ENCODE measurements around the gene UBE4B.

The UBE4B gene

DNA sequence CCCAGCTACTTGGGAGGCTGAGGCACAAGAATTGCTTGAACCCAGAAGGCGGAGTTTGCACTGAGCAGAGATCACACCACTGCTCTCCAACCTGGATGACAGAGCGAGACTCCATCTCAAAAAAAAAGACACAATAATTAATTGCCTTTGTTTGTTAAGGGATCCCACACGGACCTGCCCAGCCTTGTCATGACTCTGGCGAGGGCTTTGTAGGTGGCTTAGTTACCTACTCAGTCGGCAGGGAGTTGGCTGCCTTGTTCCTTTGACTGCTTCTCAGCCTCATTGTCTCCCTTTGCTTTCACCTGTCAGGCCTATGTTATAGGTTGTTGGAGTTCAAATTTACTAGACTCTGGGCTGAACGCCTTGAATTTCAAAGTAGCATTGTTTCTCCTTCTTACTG is 82.0 kb downstream of the UBE4B start:
- no peak for DNase-seq (ENCODE audit: low read depth in 2 of 2)

DNA sequence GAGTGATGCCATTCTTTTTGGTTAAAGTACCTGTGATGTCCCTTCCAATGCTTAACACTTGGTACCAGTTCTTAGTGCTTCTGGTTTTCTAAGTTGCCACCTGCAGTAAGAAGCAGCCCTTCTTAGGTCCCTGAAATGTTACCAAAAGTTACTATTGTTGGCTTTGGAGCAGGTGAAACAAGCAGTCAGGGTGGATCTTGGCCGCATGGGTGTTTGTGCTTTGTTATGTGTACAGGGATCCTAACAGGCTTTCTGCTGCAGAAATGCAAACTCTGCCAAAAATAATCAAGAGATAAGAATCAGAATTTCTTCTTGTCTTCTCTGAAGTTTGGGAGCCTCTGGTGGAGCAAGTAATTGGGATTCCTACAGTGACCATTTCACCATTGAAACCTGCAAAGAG is 84.4 kb downstream of the UBE4B start:
- DNase-seq (ENCODE audit: low read depth in 2 of 2), result no peak

DNA sequence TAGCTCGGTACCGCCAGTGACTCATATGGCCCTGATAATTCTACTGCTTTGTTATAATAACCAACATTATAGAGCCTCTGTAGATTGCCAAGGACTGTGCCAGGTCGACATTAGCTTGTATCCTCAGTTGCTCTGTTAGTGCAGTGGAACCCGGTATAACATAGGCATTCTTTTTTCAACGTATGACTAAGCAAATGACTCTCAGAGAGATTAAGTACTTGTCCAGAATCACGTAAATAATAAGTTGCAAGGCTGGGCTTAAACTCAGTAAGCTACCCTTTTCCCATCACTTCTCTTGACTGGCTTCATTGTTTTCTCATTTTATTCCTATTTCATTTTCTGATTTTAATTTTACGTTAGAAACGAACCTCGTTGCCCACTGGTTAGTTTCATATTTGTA is 85.1 kb downstream of the UBE4B start:
- no peak for DNase-seq (ENCODE audit: low read depth in 2 of 2)

DNA sequence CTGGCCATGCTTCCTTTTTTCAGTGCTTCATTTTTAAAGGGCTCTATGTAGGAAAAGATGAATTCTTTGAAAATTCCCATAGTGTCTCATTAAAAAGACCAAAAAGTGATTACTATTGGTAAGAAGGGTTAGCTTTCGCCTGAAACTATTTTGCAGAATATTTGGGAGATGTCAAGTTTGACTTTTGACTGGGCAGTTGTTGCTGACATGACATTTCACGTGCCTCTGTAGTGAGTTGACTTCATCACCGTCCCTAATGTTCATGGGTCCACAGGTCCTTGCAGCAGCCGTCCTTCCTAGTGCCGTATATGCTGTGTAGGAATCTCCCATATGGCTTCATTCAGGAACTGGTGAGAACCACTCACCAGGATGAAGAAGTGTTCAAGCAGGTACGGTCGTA is 88.9 kb downstream of the UBE4B start:
- DNase-seq (ENCODE audit: low read depth in 2 of 2), result no peak

DNA sequence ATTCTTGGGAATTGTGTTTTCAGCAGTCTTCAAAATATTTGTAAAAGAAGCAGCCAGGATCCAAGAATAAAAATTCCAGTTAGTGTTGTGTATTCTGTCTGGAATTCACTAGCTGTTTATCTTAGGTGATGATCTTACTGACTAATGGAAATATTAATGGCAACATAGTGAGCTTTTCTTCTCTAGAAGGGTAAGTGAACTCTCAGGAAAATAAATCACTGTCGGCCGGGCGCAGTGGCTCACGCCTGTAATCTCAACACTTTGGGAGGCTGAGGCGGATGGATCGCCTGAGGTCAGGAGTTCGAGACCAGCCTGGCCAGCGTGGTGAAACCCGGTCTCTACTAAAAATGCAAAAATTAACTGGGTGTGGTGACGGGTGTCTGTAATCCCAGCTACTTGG is 90.2 kb downstream of the UBE4B start:
- DNase-seq (ENCODE audit: low read depth in 2 of 2), result no peak

DNA sequence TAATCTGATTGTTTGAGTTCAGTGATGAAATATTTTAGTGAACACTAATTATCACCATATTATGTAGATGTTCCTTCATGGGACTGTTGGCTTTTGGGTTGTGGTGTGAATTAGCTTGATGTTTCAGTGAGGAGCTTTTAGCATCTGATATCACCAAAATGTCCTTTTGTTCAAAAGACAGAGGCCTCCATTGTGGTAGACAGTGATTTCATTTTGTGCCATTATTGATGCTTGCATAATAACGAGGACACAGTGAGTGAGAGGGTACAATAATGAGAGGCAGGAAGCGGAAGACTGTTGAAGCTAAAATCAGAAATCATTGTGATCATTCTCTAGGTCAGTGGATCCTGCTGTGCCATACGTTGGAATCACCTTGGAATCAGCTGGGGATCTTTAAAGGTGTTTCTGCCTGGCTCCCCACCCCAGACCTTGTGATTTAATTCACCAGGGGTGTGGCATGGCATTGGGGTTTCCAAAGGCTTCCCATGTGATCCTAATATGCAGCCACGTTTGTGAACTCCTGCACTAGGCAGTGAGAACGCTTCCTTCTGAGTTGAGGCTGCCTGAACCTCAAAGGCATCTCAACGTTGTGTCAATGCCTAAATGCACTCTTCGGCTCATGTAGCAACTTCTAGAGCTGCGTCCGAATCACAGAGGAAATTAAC is 95.5 kb downstream of the UBE4B start:
- DNase-seq (ENCODE audit: low read depth in 2 of 2), result no peak

DNA sequence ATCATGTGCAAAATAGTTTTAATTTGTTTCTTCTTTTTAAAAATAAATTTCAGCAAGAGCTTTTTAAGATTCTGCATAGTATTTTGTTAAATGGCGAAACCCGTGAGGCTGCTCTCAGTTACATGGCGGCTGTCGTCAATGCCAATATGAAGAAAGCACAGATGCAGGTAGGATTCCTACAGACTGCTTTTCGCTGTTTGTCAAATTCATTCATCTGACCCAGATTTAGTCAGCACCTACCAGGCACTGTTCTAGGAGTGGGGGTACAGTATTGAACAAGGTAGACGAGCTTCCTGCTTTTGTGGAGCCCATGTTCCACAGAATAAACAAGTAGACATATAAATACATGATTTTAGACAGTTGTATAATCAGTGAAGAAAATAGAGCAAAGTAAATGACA is 99.6 kb downstream of the UBE4B start:
- DNase-seq (ENCODE audit: low read depth in 2 of 2), result no peak

DNA sequence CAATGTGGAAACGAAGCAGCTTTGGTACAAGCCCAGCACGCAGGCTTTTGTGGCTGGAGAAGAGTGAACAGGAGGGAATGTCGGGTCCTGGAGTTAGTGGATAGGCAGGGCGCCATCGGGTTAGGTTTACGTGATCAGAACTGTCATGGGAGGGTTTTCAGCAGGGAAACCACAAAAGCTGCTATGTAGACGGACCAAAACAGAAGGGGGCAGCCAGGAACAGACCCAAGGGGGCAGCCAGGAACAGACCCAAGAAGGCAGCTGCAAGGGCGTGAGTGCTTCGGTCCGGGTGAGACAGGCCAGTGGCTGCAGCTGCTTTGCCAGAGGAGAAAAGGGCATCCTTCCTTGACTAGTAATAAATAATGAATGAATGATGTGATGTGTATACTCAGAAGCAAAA is 100.1 kb downstream of the UBE4B start:
- DNase-seq (ENCODE audit: low read depth in 2 of 2), result no peak

DNA sequence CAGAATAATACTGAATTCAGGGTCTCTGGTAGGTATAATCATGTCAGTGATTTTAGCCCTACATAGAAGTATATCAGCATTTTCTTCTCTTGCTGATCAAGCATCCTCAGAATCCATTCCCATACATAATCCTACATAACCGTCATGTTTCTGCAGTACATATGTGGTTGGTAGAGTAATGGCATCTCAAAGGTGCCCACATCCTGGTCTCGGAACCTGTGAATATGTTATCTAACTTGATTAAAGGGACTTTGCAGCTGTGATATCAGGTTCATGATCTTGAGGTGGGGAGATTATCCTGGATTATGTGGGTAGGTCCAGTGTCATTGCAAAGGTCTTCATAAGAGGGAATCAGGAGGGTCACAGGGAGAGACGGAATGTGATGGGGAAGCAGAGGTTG is 108.2 kb downstream of the UBE4B start:
- DNase-seq (ENCODE audit: low read depth in 2 of 2), result no peak

DNA sequence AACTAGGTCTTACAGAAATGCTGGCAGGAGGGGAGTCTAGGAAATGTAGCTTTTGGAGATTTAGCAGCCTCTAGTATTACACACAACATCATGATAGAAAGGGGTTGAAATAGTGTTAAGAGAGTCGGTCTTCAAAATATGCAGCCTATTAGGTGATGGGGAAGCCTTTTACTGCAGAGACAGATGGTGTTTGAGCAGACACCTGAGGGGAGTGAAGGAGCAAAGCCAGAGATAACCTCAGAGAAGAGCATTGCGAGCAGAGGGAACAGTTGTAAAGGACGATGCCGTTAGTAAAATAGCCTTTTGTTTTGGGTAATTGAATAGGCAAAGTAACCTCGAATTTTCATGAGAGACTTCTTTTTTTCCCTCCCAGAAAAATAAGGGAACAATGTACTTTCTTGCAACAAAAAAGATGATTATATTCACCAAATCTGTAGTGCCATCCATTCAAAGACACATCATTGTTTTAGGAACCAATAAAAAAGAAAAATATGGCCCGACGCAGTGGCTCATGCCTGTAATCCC is 111.3 kb downstream of the UBE4B start:
- no peak for DNase-seq (ENCODE audit: low read depth in 2 of 2)

DNA sequence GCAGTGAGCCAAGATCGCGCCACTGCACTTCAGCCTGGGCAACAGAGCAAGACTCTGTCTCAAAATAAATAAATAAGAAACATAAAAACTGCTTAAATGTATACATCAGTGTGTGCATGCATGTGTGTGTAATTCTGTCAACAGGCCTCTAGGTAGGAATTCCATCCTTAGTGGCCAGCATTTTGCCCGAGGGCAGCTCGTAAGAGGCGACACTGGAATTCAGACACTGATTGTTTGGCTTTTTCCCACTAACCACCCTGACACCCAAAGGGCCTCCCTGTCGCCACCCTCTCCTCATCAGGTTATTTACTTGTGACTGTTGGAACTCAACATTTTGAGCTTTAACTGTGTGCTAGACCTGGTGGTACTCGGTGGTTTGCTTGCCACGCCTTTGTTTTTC is 113.6 kb downstream of the UBE4B start:
- no peak for DNase-seq (ENCODE audit: low read depth in 2 of 2)

DNA sequence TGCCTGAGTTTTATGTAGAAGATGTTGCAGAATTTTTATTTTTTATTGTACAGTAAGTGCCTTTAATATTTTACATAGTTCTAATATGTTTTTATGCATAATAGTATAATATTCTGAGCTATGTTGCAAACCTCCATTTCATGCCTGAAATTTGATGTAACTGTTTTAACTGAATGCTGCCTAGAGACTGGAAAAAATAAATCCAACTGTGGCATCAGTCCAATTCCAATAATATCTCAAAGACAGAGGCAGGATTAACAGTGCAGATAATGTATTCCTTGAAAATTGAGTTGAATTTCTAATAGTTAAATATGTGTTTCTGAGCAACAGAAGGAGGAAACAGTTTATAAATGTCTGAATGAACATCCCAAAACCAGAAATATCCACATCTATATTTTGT is 116.5 kb downstream of the UBE4B start:
- DNase-seq (ENCODE audit: low read depth in 2 of 2), result no peak

DNA sequence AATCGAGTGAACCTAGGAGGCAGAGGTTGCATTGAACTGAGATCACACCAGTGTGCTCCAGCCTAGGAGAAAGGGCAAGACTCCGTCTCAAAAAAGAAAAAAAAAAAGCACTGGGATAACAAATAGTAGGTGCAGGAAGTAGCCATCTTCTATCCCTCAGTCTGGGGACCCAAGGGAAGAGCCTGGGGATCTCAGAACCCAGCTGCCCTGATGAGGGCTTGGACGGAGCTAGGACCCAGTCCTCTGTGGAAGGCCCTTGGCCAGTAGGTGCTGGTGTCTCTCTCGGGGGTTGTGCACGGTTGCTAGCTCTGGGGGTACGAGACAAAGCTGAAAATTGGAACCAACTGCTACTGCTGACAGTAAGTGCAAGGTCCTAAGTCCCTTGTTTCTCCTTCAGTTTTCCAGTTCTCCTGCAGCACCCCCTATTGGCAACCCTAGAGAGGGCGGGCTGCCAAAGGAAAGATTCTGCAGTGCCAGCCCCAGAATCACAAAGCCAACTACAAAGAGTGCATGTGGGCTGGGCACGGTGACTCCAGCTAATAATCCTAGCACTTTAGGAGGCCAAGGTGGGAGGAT is 120.0 kb downstream of the UBE4B start:
- no peak for DNase-seq (ENCODE audit: low read depth in 2 of 2)

DNA sequence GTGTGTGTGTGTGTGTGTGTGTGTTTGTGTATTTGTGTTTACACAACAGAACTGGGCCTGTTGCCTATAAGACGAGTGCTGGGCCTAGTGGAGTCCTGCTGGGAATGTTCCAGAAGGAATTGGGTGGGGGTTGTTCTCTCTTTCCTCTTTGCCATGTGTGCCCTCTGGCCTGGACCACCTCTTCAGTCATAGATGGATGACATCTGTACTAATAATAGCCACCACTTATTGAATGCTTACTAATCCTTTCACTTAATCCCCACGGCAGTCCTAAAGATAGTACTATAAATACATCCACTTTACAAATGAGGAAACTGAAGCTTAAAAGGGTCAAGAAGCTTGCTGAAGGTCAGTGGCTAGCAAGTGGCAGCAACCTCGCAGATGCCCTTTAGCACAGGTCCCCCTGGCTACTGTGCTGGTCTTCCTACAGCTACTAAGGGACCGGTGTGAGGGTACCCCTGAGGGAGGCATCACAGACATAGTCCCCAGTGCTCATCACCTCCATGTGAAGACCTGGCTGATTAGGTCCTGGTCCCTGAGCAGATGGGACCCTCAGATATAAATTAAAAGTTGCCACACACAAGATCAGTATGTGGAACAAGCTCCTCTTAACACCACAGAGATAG is 122.4 kb downstream of the UBE4B start:
- DNase-seq (ENCODE audit: low read depth in 2 of 2), result no peak

DNA sequence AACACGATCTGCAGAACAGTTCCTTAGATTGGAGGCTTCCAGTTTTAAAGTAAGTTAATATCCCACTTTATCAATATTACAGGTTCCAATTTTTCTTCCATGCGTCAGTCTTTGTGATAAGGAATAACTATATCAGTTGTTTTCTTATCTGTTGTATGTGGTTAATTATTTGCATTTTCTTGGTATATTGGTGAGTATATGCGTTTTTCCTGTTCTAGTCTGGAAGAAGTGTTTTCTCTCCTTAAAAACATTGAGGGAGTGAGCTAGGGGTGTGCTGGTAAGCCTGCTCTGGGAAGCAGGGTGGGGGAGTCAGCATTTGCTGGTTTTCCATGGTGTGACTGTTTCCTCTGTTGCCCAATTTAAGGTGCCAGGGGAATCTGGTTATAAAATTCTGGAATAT is 127.4 kb downstream of the UBE4B start:
- DNase-seq (ENCODE audit: low read depth in 2 of 2), result no peak

DNA sequence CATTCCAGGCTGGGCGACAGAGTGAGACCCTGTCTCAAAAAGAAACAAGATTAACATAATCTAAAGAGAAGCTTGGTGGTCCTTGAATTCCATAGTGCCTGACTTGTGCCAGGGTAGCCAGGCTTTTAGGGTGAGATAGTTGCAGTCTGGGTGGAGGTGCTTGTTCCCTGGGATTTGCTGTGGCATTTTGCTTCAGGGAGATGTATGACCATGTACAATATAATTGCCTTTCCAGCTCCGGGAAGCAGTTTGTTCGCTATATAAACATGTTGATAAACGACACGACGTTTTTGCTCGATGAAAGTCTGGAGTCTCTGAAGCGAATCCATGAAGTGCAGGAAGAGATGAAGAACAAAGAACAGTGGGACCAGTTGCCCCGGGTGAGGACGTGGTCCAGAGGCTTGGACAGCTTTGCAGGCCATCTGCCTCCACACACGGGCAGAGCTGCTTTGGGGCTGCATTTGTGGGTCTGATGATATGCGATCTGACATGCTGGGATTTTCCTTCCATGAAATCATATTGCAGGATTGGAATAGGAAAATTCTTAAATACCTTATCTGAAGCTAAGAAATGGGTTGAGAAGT is 128.2 kb downstream of the UBE4B start:
- no peak for DNase-seq (ENCODE audit: low read depth in 2 of 2)

DNA sequence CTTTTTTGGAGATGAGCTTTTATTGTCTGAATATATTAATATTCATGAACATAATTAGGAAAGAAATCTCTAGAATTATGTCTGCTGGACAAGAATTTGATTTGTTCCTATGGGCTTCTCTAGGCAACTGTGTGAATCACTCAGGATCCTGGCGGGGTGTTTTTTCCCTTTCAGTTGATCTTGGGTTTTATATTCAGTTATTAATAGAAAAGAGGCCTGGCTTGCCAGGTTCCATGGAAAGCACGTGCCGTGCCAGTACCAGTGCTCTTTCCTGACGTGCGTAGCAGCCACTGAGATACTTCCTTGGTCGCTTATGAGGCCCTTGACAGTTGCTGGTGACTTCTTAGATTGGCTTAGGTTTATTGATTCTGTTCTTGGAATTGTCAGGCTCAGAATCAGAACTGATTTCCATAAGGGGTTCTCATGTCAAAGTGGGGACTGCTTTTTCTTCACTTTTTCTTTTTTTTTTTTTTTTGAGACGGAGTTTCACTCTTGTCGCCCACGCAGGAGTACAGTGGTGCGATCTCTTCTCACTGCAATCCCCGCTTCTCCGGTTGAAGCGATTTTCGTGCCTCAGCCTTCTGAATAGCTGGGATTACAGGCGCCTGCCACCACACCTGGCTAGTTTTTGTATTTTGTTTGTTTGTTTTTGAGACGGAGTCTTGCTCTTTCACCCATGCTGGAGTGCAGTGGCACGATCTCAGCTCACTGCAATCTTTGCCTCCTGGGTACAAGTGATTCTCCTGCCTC is 129.0 kb downstream of the UBE4B start:
- DNase-seq (ENCODE audit: low read depth in 2 of 2), result no peak

DNA sequence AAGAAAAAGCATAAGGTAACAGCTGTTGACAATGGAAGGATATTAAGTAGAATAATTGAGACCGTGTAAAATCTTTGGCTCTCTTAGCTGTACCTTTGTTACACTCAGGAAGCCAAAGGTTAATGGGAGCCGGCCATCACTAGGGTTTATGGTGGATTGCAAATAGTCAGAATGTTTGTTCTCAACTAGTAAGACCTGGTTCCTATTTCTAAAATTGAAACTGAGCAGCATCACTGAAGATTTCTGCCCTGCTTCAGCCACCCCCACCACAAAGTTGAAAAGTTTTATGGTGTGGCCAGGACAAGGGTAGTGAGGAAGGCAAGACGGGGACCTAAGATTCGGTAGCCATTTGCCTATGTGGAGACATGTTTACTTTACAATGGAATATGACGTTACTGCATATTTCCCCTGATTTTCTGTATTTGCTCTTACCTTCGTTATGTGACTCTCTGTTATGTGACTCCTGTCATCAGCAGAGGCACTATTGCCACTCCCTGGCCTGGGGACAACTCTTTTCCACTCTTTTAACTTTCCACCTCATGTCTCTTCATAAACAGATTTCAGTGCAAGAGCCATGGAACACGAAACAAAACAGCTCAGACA is 136.3 kb downstream of the UBE4B start:
- no peak for DNase-seq (ENCODE audit: low read depth in 2 of 2)

DNA sequence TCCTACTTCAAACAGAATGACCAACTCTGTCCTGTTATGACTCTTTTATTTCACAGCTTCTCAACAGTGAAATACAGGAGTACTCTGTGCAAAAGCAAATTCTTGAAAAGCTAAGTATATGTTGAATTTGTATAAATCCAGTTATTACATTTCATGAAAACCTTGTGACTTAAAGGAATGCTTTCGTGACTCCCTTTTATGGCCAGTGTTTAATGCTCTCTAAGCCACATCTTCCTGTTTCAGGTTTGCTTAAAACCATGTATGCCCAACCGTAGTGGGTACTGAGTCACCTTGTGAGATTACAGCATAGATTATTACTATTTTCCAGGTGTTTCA is 137.4 kb downstream of the UBE4B start:
- DNase-seq (ENCODE audit: low read depth in 2 of 2), result no peak

DNA sequence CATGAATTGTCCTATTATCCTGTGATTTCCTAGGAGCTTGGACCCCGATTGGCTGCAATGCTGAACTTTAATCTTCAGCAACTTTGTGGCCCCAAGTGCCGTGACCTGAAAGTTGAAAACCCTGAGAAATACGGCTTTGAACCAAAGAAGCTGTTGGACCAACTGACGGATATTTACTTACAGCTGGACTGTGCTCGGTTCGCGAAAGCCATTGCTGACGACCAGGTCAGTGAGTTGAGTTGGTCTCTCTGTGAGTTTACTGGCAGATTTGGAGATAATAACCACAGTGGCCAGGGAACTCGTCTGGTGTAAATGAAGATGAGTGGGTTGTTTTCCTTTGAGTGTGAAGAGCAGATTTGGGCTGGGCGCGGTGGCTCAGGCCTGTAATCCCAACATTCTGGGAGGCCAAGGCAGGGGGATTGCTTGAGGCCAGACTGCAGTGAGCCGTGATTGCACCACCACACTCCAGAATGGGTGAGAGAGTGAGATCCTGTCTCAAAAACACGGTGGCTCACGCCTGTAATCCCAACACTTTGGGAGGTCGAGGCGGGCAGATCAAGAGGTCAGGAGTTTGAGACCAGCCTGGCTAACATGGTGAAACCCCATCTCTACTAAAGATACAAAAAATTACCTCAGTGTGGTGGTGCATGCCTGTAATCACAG is 138.5 kb downstream of the UBE4B start:
- no peak for DNase-seq (ENCODE audit: low read depth in 2 of 2)

DNA sequence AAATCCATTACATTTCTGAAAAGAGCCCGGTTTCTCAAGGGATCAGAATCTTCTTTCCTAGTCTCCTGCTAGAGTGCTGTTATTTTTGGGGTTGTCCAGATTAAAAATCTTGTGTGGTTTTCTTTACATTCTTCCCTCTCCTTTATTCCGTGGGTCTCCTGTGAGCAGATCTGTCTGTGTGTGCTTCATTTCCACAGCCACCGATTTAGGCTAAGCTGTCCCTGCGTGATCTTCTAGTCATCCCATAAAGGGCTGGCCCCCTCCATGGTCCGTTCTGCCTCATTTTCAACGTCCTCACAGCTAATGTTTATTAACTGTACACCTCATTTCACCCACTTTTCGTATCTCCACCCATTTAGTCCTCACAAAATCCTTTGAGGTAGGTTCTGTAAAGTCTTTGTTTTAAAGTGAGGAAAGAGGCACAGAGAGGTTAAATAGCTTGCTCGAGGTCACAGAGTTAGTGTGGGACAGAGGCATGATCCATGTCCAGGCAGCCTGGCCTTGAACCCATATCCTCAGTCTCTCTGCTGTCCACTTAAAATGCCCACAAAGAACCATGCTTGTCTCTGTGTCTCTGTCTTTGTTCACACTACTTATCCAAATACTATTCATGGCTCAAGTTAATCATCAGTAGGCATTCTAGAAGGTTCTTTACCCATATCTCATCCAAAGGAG is 139.4 kb downstream of the UBE4B start:
- no peak for DNase-seq (ENCODE audit: low read depth in 2 of 2)

Measured in activated CD8-positive, alpha-beta memory T cell treated with anti-CD3 and anti-CD28 coated beads for 4 hours (primary cell).